HPDE6-E6E7 (cell line): ENCODE measurements around the gene ADA.
"Not testable (repeated sequence)": the region's sequence is repeated elsewhere in the genome, so short reads cannot be mapped to it uniquely, and the experiment has no call there.

ENCODE experiments used
- DNase-seq: peaks from one replicate; pipeline ENCODE4 v3.0.0; 2011; ENCODE audit warnings: missing footprints; ENCODE audit errors: extremely low spot score

Gene ADA

DNA sequence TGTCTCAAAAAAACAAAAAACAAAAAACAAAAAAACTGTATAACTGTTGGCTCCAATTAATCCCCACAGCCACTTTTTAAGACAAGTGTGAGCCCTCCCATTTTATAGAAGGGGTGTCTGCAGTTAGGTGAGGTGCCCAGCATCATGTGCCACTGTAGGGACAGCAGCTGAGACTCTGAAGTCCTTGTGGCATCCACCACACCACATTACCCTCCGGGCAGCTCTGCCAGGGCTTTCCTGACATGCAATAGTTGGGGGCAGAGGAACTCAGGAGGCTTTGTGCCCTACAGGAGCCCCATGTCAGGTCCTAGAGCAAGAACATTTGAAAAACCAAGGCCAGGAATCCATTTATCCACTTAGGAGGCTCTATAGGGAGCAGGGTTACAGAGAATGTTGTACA, 51.8 kb downstream of the ADA start:
- DNase-seq: no peak

DNA sequence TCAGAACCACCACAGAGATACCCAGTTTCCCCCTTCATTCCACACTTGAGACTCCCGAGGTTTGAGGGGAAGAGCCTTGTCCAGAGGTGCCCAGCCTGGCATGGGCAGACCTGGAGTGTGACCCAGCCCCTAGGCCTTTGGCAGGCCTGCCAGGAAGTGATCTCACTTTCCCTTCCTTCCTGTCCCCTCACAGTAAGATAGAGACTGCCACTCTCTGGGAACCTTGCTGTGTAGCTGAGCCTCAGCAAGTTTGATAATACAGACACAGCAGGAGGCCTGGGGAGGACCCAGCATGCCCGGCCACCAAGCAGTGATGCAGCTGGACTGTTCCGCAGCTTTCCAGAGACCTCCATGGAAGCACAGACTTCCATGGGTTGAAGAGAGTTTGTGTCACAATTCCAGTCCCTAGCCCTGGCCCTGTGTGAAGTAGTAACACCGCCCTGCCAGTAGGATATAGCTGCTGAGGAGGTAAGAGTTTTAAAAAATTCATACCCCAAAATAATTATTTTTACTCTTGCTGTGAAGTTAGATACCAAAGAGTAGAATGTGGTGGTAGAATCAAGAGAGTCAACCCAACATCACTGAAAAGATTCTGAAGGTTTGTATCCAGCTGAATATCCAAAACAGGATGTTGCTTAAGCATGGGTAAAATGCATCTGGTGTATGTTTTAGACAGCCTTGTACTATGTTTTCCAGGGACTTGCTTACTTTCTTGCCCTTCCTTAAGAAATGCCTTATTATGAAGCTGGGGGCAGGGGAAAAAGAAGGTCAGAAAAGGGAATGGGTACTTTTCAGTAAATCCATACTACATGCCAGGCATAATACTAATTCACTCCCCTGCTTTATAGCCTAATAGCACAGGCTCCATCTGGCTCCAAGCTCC, 52.8 kb downstream of the ADA start:
- DNase-seq: no peak

DNA sequence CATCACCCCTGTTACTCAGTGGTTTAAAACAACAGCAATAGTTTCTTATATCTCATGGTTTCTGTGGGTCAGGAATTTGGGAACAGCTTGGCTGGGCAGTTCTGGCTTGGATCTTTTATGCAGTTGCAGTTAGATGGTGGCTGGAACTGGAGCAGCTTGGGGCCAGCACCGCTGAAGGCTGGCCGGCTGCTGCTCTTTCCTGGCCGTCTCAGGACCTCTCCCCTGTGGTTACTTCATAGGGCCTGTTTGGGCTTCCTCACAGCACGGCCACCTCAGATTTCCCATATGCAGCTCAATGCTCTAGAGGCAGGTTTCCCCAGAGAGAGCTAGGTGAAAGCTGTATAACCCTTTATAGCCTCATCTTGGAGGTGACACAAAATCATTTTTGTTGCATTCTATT, 53.6 kb downstream of the ADA start:
- no peak for DNase-seq

DNA sequence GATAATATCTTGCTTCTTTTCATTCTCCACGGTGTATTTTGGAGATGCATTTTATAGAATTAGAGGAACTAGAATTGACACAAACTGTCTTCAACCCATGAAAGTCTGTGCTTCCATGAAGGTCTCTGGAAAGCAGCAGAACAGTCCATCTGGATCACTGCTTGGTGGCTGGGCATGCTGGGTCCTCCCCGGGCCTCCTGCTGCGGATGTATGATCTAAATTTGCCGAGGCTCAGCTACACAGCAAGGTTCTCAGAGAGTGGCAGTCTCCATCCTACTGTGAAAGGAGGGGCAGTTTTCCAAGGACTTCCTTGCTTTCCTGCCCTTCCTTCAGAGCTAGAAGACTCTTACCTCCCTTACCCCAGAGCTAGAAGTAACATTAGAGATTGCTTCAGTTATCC, 54.0 kb downstream of the ADA start:
- DNase-seq: no peak

DNA sequence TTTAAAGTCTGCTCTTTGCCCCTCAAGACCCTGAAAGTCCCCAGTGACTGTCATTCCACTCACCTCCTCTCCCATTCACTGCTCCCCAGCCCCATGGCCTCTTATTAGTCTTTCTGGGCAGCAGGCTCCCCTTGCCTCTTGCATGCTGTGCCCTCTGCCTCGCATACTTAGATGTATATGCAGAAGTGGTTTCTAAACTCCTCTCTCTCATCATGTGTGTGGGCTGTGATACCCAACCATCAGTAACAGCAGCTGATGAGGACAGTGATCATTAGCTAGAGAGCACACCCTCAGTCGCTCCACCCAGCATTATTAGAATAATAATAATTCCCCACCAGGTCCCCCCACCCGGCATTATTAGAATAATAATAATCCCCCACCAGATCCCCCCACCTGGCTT, 54.6 kb downstream of the ADA start:
- no peak for DNase-seq

DNA sequence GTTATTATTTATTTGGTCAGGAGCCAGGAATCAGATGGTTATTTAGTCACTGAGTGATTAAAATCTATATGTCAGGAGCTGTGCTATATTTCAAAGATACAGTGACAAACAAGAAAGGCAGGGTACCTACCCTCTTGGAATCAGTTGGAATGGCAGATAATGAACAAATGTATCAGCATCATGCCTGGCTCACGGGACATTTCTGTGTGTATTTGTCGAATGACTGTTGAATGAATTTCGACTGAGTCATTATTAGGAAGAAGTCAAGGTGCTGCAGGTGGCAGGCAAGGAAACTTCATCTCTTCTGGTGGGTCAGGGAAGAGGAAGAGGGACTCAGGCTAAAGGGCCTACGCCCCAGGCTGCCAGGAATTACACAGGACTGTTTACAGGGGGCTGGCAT, 55.5 kb downstream of the ADA start:
- DNase-seq: no peak

DNA sequence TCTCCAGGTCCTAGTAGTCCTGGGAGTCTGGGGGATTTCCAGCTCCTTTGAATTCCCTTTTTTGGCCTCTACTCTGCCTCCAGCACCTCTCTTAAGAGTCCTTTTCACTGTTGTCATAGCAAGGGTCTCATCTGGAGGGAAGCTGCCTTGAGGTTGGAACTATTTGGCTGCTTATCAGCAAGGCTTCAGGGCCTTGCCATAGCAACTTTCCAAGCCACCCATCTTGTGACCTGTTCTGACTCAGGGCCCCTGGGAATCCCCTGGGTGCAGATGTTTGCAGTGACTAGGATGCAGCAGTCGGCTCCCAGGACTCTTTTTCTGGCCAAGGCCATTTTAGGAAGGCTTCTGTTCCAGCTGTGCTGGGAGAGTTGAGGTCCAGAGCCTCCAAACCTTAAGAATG, 56.8 kb downstream of the ADA start:
- DNase-seq: no peak

DNA sequence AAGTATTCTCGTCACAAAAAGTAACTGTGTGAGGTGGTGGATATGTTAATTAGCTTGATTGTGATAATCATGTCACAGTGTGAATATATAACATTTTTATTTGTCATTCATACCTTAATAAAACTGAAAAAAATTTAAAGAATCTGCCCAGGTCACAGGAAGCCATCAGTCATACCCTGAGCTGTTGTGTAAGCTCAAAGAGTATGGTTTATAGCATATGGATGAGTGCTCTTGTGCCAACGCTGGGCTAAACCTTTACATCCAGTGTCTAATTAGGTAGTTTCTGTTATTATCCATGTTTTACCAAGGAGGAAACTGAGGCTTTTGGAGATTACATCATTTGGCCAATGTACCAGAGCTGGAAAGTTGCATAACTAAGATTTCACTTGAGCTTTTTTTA, 57.7 kb downstream of the ADA start:
- no peak for DNase-seq

DNA sequence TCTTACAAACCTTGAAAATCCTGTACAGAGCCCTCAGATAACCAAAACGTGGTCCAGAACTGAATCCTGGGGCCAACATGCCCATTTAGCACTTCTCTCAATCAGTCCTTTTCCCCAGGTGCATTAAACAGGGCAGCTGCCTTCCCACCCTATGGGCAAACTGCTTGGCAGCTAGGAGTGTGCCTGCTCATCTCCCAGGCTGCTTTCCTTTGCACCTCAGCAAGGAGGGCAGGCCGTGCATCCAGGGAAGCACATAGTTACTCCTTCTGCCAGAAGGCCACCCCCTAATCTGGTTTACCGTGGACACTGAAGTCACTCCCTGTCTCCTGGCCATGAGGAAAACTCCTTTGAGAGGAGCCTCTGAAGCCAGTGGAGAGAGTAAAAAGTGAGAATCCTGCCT, 59.1 kb downstream of the ADA start:
- DNase-seq: no peak

DNA sequence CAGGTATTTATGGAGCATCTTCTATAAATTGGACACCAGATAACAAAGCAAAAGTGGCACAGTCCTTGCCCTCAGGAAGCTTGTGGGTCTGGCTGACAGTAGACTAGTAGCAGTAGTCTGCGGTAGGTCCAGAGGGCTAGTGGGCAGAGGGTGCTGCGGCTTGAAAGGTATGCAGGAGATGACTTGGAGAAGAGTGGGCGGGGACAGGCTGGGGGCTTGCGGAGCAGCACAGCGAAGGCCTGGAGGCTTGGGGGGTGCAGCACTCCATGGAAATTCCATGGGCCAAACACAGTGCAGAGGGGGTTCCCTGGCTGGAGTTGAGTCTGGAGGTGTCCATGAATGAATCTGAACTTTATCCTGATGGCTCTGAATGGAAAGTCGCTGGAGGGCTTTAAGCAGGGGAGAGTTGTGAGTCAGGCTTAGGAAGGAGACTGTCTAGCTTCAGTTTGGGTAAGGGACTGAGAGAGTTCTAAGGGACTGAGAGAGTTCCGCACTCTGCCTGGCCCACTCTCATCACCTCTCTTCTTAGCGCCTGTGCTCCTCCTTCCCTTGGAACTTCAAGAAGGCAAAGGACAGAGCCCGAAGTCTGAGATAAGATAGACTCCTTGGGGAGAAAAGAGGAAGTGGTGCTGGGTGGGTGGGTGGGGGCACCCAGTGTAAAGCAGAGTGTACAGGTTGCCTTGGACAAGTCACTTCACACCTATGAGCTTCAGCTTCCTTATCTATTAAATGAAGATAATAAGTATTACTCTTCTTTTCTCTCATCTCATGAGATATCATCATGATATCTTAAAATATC, 60.3 kb downstream of the ADA start:
- DNase-seq: no peak

DNA sequence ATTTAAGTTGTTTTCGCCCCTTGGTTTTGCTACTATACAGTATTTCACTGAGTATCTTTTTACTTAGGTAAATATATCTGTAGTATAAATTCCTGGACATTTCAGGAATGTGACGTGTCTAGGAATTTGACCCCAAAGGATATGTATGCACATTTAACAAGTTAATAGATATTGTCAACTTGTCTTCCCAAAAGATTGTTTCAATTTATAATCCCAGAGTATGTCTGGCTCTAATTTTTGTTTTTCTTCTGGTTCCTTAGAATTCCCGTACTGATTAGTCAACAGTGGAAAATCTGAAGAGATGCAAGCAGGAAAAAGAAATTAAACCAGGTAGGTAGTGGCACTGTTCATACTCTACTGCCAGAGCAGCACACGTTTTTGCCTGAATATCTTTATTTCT, 62.0 kb downstream of the ADA start:
- DNase-seq: no peak

DNA sequence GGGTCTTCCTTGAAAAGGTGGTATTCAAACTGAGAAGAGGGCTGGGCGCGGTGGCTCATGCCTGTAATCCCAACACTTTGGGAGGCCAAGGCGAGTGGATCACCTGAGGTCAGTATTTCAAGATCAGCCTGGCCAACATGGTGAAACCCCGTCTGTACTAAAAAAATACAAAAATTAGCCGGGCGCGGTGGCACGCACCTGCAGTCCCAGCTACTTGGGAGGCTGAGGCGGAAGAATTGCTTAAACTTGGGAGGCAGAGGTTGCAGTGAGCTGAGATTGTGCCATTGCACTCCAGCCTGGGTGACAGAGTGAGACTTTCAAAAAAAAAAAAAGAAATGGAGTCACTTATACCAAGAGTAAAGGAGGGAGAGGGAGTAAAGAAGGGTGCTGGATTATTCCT, 63.2 kb downstream of the ADA start:
- not testable (repeated sequence) for DNase-seq

DNA sequence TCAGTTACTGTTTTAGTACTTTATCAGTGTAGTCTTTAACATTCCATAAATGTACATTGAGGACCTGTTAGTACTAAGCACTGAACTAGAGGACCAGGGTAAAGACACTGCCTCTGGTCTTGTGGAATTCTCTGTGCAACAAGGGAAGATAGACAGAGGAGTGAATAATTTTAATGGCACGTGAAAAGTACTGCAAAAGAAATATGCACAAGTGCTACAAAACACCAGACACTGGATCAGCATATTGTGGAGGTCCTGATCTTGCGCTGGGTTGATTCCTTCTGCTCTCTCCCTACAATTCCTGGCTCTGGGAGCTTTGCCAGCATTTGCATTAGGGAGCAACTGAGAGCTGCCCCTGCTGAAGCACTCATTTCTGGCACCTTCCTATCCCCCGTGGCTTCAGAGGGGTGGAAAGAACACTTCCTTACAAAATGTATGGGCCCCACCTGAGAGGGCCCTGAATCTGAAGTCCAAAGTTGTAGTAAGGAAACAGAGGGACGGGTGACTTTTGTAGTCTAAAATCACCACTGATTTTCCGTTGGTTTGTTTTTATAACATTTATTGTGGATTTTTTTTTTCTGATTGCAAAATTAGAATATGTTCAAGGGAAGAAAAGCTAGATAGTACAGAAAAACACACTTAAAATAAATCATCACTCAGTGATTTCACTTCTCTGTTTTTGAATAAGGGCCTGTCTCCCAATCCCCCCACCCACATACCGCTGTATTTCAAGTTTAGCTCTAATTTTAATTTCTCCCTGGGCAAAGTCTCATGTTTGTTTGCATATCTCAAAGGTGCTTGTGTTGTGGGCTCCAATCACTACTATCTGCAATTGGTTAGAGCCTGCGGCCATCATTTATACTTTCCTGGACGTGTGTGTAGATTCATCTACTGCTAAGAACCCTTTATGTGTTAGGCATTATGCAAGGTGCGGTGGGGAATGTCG, 64.2 kb downstream of the ADA start:
- DNase-seq: no peak

DNA sequence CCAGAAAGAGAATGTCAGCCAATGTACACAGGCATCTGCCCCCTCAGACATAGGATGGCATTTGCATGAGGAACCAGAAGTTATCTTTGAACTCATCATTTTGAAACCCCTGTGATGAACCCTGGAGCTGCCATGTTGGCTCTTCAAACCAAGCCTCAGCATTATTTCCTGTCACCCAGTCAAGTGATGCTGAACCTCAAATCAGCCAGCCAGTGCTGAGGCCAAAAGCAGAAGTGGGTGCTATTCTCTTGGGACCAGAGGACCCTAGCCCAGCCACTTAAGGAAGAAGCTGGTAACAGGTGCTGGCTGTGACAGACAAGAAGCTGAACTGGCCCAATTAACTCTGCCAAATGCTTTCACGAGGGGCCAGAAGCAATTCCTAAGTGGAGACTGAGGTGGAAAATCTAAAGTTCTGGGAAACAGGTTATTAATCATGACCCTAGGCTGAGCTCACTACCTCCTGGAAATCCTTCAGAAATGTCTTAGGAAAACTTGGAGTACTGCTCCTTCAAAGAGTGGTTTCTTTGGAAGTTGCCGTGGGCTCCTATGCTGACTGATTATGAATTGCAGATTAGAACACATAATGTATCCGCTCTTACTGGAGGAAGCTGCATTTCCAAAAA, 65.1 kb downstream of the ADA start:
- DNase-seq: no peak

DNA sequence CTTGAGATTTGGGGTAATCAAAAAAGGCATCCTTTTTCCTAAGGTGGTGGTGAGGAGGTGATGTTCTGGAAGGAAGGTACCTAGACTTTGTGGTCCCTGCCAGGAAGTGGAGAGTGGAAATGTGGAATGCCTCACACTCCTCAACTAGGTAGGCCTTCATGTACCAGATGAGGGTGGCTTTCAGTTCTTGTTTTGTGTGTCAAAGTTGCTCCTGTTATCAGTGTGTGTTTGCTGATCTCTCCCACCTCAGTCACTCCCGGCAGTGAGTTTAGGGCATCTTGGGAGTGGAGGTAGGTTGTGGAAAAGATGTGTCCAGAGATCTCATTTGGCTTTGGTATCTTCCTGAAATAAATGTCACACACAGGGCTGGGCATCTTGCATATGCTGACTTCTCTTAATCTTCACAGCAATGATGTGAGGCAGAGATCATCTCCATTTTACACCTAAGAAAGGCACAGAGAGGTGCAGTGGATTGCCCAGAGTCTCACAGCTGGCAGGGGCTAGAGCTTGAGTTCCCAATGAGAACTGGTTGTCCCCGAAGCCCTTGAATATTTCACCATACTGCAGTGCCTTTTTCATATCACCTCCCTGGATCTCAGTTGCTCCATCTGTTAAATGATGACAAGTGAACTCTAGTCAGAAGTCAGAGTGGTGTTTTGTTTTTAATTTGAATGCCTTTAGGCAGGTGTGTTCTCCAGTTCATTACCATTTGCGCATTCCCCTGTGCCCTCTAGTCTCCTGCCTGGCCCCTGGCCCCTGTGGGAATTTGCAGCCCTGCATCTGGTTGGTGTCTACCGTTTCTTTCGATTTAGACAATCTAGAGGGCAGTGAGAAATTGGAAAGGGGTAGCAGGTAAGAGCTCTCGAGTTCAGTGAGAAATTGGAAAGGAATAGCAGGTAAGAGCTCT, 66.2 kb downstream of the ADA start:
- no peak for DNase-seq

DNA sequence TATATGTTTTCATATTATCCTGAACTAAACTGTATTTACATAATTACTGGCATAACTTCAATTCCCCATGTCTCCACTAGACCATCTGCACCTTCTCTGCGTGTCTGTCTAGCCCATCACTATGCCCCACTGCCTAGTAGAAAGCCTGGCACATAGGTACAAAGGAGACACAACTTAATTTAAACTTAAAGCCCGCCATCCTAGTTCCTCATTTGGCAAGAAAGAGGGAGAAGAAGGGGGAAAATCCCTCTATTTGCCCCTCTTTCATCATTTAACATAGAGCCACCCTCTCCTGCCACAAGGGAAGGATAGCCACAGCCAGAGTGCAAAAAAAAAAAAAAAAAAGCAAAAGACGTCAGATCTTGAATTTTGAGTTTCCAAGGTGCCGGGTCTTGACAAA, 67.3 kb downstream of the ADA start:
- no peak for DNase-seq

DNA sequence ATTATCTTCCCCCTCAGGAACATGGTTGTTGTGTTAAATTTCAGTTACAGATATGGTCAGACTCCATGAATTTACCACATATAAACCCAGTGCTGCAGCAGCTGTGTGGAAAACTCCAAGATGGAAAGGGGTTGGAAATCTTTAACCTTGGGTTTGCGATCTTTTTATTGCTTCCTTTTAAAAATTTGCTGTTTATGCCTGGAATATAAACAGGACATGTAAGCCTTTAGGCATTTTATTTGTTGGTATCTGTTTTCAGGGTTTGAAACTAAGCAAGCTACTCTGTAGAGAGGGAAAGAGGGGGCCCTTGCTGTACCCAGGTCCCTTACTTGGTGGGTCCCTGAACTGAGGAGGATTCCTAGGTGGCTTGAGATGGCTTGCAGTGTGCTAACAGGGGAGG, 68.3 kb downstream of the ADA start:
- no peak for DNase-seq

DNA sequence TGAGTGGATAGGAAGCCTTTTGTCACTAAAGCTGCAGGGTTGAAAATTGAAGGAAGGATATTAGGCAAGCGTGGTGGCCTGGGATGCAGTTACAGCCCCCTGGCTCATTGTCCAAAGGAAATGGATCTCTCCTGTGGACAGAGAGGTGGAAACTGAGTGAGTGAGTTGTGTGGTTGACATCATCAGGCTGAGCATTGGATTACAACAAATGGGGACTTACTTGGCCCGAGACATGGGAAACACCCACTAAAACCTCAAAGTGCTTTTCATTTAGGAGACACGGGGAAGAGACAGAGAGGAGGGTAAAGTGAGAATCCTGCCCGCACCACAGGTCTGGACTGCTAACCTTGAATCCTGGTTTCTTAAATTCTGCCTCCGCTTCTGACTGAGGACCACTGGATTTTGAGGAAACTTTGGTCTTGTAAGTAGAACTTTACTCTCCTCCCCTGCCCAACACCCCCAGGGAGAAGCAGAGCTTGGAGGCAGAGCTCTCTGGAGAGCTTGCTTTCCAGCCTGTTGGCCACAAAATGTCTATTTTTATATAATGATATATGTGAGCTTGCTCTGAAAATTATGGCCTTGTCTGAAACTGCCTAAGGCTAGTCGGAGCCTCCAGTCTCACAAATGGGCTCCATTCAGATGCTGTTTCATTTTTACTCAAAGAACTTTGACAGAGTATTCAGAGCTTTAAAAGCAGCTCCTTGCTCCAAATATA, 69.0 kb downstream of the ADA start, which contains the start of gene PKIG:
TSS of gene PKIG (plus strand) at position 269 of the 715 bp plus-strand sequence. CDS start 31,978 bp downstream, outside the sequence.
- no peak for DNase-seq

DNA sequence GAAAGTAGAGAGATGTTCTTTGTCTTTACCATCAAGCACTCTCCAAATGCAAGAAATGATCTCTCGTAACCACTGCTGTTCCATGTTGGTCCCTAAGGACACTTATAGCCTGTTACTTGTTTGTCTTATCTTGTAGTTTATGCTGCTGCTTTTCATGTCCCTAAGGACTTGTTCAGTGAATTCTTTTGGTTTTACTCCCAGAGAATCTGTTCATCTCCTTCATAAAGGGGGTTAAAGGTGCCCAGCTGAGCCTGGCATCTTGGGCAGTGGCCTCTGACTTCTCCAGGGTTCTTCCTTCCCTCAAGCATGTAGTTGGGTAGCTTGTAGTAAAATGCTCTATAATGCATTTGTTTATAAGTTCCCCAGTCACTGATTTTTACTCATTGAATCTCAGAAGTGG, 70.0 kb downstream of the ADA start:
- no peak for DNase-seq
